GM18505 (cell line): ENCODE data around the gene SUMO2.
"Not testable (repeated sequence)": the region's sequence is repeated elsewhere in the genome, so short reads cannot be mapped to it uniquely, and the experiment has no call there.

Experiments used
- ATAC-seq: cut with Tn5 transposase; IDR thresholded peaks from one replicate; pipeline ENCODE4 v1.9.1; 2021; ENCODE audit not compliant: unreplicated experiment
- POLR2A ChIP-seq: IDR thresholded peaks from 4 replicates; pipeline ENCODE4 v1.6.1; 2011; ENCODE audit warnings: borderline replicate concordance; ENCODE audit not compliant: insufficient read depth, insufficient read length; ENCODE audit errors: extremely low read depth

SUMO2 gene

DNA sequence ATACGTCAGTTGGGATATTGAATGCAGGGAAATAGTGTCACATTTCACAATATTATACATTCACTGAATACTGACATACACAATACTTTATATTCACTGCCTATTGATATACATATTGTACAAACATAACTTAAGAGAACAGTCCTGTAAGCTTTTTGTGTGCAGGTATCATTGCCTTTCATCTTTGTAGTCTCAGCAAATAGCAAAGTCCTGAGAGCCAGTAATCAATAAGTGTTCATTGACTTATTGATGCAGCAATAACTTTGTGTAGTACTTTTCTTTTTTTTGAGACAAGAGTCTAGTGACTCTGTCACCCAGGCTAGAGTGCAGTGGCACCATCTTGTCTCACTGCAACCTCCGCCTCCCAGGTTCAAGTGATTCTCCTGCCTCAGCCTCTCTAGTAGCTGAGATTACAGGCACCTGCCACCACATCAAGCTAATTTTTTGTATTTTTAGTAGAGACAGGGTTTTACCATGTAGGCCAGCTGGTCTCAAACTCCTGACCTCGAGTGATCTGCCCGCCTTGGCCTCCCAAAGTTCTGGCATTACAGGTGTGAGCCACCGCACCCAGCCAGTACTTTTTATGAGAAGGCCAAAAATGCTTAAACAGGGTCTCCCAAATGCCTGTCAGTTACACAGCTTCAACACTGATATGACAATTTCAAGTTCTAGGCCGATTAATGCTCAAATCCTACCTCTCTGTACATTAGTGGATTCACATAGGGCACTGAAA, 17.3 kb upstream of the SUMO2 start:
- TF ChIP-seq POLR2A = no peak
- no peak for ATAC-seq

GRCh38 chr17:75194879-75195278, 12.1 kb upstream of the SUMO2 start:
- no peak for TF ChIP-seq POLR2A
- no peak for ATAC-seq

GRCh38 chr17:75191584-75191983, 8.8 kb upstream of the SUMO2 start:
- ATAC-seq = no peak
- no peak for TF ChIP-seq POLR2A

DNA sequence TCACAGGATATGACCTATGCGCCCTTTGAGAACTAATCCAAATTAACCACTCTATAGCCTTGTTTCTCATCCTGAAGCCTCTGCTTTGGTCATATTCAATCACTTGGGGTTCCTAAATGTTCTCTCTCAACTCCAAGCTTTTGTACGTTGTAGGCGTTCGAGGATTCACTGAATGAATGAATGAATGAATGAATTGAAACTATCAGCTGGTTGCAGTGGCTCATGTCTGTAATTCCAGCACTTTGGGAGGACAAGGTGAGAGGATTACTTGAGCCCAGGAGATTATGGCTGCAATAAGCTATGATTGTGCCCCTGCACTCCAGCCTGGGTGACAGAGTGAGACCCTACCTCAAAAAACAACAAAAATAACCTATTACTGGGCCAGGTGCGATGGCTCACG, 5.9 kb upstream of the SUMO2 start:
- ATAC-seq = no peak

GRCh38 chr17:75183999-75184884, 1.5 kb upstream of the SUMO2 start:
- ATAC-seq = no peak
- no peak for TF ChIP-seq POLR2A

More for the DNA sequence above, 5.9 kb upstream of the SUMO2 start:
- no peak for TF ChIP-seq POLR2A

DNA sequence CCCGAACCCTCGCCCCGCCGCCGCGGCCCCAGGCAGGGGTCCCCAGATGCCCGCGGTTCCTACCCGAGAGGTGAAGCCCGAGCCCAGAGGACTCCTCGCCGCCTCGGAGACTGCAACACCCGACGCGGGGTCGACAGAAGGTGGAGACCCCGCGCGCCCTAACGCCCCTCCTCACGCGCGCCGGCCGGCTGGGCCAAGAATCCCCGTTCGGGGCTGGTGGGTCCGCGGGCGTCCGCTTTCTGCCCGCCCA, 515 bp downstream of the SUMO2 start:
- no peak for TF ChIP-seq POLR2A
- ATAC-seq = peak; percentile 25

GRCh38 chr17:75181608-75182318, 996 bp downstream of the SUMO2 start:
- ATAC-seq = no peak
- no peak for TF ChIP-seq POLR2A

DNA sequence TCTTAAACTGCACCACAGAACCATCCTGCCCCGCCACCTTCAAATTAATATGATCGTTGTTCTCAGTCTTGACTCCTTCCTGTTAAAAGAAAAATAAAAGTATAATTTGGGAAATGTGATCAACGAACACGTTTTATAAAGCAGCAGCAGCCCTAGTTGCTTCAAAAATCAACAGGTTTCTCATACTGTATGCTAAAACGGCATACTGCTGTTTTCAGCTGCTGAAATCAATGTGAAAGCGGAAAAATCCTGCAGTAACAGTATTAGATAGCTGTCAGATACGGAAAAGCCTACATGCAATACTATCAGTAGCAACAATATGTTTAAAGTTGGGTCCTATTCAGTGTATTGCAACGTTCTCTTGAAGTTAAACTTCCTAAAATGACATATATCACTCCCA, 1.6 kb downstream of the SUMO2 start:
- no peak for ATAC-seq
- no peak for TF ChIP-seq POLR2A

GRCh38 chr17:75178453-75178852, 4.3 kb downstream of the SUMO2 start:
- no peak for ATAC-seq
- no peak for TF ChIP-seq POLR2A

GRCh38 chr17:75176625-75177024, 6.1 kb downstream of the SUMO2 start:
- ATAC-seq = no peak
- no peak for TF ChIP-seq POLR2A

DNA sequence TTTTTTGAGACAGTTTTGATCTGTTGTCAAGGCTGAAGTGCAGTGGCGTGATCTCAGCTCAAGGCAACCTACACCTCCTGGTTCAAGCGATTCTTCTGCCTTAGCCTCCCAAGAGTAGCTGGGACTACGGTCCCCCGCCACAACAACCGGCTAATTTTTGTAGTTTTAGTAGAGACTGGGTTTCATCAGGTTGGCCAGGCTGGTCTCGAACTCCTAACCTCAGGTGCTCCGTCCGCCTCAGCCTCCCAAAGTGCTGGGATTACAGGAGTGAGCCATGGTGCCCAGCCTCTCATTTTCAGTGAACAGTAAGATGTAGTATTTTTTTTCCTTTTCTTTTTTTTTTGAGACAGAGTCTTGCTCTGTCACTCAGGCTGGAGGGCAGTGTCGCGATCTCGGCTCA, 7.8 kb downstream of the SUMO2 start:
- ATAC-seq = no peak
- no peak for TF ChIP-seq POLR2A

- no peak for TF ChIP-seq POLR2A
- no peak for ATAC-seq
Observed at GRCh38 chr17:75173526-75173925, 9.2 kb downstream of the SUMO2 start.

GRCh38 chr17:75168998-75169397, 13.8 kb downstream of the SUMO2 start:
- no peak for ATAC-seq
- TF ChIP-seq POLR2A = no peak

- ATAC-seq = not testable (repeated sequence)
Observed at GRCh38 chr17:75164606-75165005, 18.2 kb downstream of the SUMO2 start.
